Mucosa of rectum (tissue), 2 donors: ENCODE measurements around the gene INSM1.
A peak's percentile ranks its signal among the peaks of the same experiment; 100 is the strongest.

ENCODE experiments used
- H3K27ac ChIP-seq, 2 donors: one replicate each; pipeline ENCODE4 v1.7.0; 2013; ENCODE audit warnings: inconsistent platforms in 2 of 2, low read depth in 2 of 2, low read length in 2 of 2
- H3K27me3 ChIP-seq, 2 donors: one replicate each; pipeline ENCODE4 v1.7.0; 2013; ENCODE audit warnings: low read length in 2 of 2; ENCODE audit not compliant: control insufficient read depth in 2 of 2, insufficient read depth in 2 of 2
- H3K36me3 ChIP-seq, 2 donors: one replicate each; pipeline ENCODE4 v1.7.0; 2013; ENCODE audit warnings: low read length in 2 of 2; ENCODE audit not compliant: control insufficient read depth in 2 of 2, insufficient read depth in 2 of 2
- H3K4me1 ChIP-seq, 2 donors: one replicate each; pipeline ENCODE4 v1.7.0; 2013; ENCODE audit warnings: low read length in 2 of 2, mild to moderate bottlenecking in 1 of 2; ENCODE audit not compliant: control insufficient read depth in 2 of 2, insufficient read depth in 2 of 2
- H3K4me3 ChIP-seq, 2 donors: one replicate each; pipeline ENCODE4 v1.7.0; 2013; ENCODE audit warnings: low read length in 2 of 2
- H3K9ac ChIP-seq, 2 donors: one replicate each; pipeline ENCODE4 v1.7.0; 2013; ENCODE audit warnings: low read length in 2 of 2, low read depth in 1 of 2, mild to moderate bottlenecking in 1 of 2
- H3K9me3 ChIP-seq, 2 donors: one replicate each; pipeline ENCODE4 v1.7.0; 2013; ENCODE audit warnings: low read length in 2 of 2; ENCODE audit not compliant: control insufficient read depth in 2 of 2
- donor health status: healthy.
- donor health status: Normal muscosa, but diverticular disease.

Gene INSM1

DNA sequence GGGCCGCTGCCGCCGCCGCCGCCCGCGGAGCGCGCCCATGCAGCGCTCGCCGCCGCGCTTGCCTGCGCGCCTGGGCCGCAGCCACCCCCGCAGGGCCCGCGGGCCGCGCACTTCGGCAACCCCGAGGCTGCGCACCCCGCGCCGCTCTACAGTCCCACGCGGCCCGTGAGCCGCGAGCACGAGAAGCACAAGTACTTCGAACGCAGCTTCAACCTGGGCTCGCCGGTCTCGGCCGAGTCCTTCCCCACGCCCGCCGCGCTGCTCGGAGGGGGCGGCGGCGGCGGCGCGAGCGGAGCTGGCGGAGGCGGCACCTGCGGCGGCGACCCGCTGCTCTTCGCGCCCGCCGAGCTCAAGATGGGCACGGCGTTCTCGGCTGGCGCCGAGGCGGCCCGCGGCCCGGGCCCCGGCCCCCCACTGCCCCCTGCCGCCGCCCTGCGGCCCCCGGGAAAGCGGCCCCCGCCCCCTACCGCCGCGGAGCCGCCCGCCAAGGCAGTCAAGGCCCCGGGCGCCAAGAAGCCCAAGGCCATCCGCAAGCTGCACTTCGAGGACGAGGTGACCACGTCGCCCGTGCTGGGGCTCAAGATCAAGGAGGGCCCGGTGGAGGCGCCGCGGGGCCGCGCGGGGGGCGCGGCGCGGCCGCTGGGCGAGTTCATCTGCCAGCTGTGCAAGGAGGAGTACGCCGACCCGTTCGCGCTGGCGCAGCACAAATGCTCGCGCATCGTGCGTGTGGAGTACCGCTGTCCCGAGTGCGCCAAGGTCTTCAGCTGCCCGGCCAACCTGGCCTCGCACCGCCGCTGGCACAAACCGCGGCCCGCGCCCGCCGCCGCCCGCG lies 730 bp downstream of the INSM1 start:
- Histone ChIP-seq H3K27ac (no peak overlapping the region), H3K4me1 (peaks cover 3 to 10% of the 10 kb centered on the region in 2 donors), H3K36me3 (no peaks in the 10 kb centered on the region), H3K4me3 (peak overlapping the region in 1 of 2 donors; percentile 26), H3K9me3 (no peaks in the 10 kb centered on the region), H3K9ac (no peak overlapping the region), H3K27me3 (peaks cover 63 to 68% of the 10 kb centered on the region in 2 donors)

DNA sequence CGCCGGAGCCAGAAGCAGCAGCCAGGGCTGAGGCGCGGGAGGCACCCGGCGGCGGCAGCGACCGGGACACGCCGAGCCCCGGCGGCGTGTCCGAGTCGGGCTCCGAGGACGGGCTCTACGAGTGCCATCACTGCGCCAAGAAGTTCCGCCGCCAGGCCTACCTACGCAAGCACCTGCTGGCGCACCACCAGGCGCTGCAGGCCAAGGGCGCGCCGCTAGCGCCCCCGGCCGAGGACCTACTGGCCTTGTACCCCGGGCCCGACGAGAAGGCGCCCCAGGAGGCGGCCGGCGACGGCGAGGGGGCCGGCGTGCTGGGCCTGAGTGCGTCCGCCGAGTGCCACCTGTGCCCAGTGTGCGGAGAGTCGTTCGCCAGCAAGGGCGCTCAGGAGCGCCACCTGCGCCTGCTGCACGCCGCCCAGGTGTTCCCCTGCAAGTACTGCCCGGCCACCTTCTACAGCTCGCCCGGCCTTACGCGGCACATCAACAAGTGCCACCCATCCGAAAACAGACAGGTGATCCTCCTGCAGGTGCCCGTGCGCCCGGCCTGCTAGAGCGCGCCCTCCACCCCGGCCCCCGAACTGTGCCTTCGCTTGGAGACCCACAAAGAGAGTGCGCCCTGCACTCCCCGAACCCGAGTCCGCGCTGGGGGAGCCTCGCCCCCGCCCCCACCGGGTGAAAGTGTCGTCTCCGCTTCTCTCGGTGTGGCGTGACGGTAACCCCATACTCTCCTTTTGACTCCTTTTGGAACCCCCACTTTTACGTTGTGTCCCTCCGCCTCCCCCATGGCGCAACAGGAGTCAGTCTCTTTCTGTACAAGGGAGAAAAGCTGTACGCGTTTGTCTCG lies 1.6 kb downstream of the INSM1 start:
- no peaks in the 10 kb centered on the region for H3K9me3 ChIP-seq
- no peak overlapping the region for H3K4me3 ChIP-seq
- H3K9ac ChIP-seq, result no peak overlapping the region
- H3K4me1 ChIP-seq, result peaks cover 3 to 8% of the 10 kb centered on the region in 2 donors
- no peak overlapping the region for H3K27ac ChIP-seq
- peaks cover 58 to 62% of the 10 kb centered on the region in 2 donors for H3K27me3 ChIP-seq
- H3K36me3 ChIP-seq, result no peaks in the 10 kb centered on the region

DNA sequence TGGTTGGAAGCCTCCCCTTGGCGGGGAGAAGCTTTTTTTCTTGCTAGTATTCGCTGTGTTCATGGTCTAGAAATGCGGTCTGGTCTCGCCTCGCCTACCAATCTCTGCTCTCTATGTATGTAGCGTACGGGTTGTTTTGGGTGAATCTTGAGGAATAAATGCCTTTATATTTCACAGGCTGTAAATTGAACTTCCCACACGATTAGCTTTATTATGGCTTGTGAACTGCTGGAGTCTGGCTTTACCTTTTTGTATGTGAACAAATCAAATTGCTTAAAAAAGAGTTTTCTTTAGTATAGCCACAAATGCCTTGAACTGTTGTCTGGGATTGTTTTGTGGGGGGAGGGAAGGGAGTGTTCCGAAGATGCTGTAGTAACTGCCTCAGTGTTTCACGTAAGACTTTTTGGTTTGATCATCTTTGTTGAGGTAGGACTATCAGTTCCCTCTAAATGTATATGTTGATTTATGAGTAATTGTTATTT lies 2.2 kb downstream of the INSM1 start:
- H3K27me3 ChIP-seq, result peaks cover 54 to 55% of the 10 kb centered on the region in 2 donors
- H3K9ac ChIP-seq, result no peak overlapping the region

DNA sequence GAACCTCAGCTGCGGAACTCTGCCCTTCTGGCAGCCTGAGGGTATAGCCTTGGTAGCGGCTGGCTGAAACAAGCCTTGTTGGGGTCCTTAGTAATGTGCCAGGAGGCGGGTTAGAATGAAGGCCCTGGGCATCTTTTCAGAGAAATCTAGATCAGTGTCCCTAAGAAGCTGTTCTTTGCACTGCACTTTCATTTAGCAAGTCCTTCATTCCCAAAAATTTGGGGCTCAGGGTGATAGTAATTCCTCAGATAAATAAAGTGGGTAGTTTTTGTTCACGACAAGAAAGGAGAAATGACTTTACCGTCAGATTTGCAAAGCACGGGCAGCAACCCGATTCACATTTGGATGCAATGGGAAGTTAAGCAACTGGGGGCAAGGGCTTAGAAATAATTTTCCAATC lies 3.2 kb downstream of the INSM1 start:
- H3K27me3 ChIP-seq, result peaks cover 45 to 47% of the 10 kb centered on the region in 2 donors

More for the DNA sequence above, 2.2 kb downstream of the INSM1 start:
- Histone ChIP-seq H3K36me3 (no peaks in the 10 kb centered on the region), H3K4me1 (peaks cover 3 to 8% of the 10 kb centered on the region in 2 donors), H3K4me3 (no peak overlapping the region), H3K9me3 (no peaks in the 10 kb centered on the region), H3K27ac (no peak overlapping the region)

DNA sequence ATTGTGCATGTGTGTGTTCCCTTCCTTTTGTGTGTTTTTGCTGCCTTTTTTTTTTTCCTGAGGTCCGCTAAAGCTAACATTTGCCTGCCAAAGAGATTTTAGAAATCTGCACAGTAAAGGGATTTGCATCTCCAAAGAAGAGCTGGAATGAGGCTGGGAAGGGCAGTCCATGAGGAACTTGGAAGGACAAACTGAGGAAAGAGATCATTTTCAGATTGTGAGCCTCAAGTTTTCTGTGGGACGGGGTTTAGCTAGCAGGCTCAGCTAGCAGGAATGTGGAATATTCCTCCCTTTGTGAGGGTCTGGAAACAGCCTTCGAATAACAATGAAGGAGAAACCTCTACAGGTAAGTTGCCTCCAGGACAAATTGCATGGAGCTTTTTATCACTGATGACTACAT lies 3.8 kb downstream of the INSM1 start:
- no peaks in the 10 kb centered on the region for H3K9me3 ChIP-seq
- no peak overlapping the region for H3K9ac ChIP-seq
- peaks cover 40 to 43% of the 10 kb centered on the region in 2 donors for H3K27me3 ChIP-seq
- H3K27ac ChIP-seq, result no peak overlapping the region
- H3K36me3 ChIP-seq, result no peaks in the 10 kb centered on the region
- peaks cover 3 to 8% of the 10 kb centered on the region in 2 donors for H3K4me1 ChIP-seq
- H3K4me3 ChIP-seq, result no peak overlapping the region

More for the DNA sequence above, 3.2 kb downstream of the INSM1 start:
- Histone ChIP-seq H3K27ac (no peak overlapping the region), H3K9me3 (no peaks in the 10 kb centered on the region), H3K4me3 (no peak overlapping the region), H3K9ac (no peak overlapping the region), H3K36me3 (no peaks in the 10 kb centered on the region), H3K4me1 (peaks cover 3 to 8% of the 10 kb centered on the region in 2 donors)

DNA sequence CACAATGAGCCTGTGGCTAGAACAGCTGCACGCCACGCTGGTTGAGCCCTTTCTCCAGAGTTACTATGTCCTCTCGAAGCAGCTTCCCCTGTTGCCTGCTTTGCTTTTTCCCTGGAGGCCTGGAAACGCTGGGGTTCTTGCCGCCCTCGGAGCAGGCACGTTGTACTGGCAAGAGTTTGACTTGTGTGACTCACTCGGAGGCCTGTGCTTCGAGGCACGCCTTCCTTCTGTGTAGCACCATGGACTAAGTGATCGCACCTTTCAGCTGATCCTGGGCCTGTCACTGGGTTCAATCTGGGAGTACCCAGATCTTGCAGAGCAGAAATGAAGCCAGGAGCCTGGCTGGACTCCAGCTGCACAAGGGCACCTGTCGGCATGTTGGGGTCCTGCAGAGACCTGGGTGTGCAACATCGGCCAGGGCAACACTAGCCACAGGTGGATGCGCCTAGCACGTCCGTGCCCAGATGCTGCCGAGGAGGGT lies 5.2 kb downstream of the INSM1 start:
- Histone ChIP-seq H3K9ac (no peak overlapping the region), H3K4me3 (no peak overlapping the region), H3K4me1 (peaks cover 0 to 8% of the 10 kb centered on the region in 2 donors), H3K27ac (no peak overlapping the region), H3K36me3 (no peaks in the 10 kb centered on the region), H3K27me3 (peaks cover 38 to 43% of the 10 kb centered on the region in 2 donors), H3K9me3 (no peaks in the 10 kb centered on the region)

DNA sequence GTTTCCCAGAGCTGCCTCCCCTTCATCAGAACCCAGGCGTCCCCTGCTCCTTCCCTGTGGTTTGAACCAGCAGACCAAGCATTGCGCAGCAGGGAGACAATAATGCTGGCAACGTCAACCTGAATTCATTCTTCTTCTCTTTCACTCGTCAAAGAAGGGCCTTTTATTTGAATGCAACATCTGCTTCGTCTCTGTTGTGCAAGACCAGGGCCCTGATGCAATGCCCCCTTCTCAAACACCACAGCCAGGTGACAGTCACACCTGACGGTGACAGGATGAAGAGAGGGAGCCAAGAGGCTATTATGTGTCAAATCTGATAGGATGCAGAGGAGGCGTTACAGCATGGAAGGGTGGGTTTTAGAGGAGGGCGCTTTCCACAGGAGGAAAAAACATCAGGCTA lies 8.0 kb downstream of the INSM1 start:
- Histone ChIP-seq H3K9ac (no peak overlapping the region), H3K36me3 (no peaks in the 10 kb centered on the region), H3K4me3 (no peak overlapping the region), H3K27ac (no peak overlapping the region), H3K27me3 (peaks cover 25 to 27% of the 10 kb centered on the region in 2 donors), H3K4me1 (no peaks in the 10 kb centered on the region), H3K9me3 (peaks cover 0 to under 1% of the 10 kb centered on the region in 2 donors)

DNA sequence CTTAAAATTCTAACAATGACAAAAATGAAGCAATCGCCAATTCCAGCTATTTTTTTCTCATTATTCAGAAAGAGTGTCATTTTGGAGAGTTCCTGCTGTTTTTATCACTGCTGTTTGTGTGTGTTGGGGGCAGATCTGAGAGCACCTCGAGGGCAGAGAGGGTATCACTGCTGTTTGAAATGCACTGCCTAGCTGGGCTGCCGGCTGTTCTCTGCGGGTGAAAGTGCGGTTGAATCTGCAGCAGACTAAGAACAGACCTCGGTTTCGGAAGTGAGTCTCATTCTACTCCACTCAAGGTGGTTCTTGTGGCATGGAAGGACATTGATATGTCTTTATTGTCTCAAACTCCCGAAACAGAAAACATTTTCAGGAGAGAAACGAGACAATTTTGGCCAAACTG lies 18.3 kb downstream of the INSM1 start:
- Histone ChIP-seq H3K27me3 (no peaks in the 10 kb centered on the region), H3K9ac (no peak overlapping the region), H3K4me1 (no peaks in the 10 kb centered on the region), H3K9me3 (peaks cover 0 to 4% of the 10 kb centered on the region in 2 donors), H3K36me3 (no peaks in the 10 kb centered on the region), H3K27ac (no peak overlapping the region), H3K4me3 (no peak overlapping the region)

DNA sequence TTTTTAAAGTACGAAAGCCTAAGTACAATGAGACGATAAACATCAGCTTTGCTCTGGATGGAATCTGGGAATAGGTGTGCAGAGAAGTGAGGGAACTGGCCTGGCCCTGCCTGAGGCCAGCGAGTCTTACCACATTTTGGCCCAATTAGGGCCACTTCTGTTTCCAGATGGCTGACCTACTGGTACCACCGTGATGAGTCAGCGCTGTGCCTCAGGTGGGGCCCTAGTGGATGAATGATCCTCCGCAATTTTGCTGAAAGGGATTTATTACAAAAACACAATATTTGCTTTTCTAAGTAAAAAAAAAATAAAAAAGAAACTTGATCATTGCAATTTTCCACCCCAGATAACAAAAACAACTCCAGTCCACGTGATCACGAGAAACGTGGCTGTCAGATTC lies 22.5 kb downstream of the INSM1 start:
- Histone ChIP-seq H3K27me3 (no peaks in the 10 kb centered on the region), H3K27ac (no peak overlapping the region), H3K36me3 (peaks cover 10 to 21% of the 10 kb centered on the region in 2 donors)

DNA sequence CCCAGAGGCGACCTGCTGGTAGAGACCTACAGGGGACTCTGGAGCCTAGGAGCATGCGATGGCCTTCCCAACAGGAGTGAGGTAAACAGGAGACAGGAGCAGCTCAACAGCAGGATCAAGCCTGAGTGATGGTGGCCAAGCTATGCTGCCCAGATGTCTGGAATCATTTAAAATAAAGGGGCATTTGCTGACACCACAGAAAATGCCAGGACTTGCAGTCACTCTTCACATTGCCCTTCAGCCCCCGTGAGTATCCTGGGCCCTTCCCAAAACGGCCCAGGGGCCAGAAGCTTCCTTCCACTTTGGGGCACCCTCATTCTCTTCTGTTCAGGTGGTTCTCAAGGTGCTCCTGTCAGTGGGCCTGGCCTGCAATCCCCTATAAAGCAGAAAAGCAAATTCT lies 23.2 kb downstream of the INSM1 start:
- H3K27me3 ChIP-seq, result no peaks in the 10 kb centered on the region
- H3K27ac ChIP-seq, result no peak overlapping the region
- H3K9ac ChIP-seq, result no peak overlapping the region
- H3K4me3 ChIP-seq, result no peak overlapping the region
- H3K9me3 ChIP-seq, result no peaks in the 10 kb centered on the region
- peaks cover 10 to 28% of the 10 kb centered on the region in 2 donors for H3K36me3 ChIP-seq
- H3K4me1 ChIP-seq, result no peaks in the 10 kb centered on the region

More for the DNA sequence above, 22.5 kb downstream of the INSM1 start:
- Histone ChIP-seq H3K9ac (no peak overlapping the region), H3K9me3 (no peaks in the 10 kb centered on the region), H3K4me3 (no peak overlapping the region), H3K4me1 (no peaks in the 10 kb centered on the region)
